ENCODE results near the gene SLC9C1.

SLC9C1 gene

DNA sequence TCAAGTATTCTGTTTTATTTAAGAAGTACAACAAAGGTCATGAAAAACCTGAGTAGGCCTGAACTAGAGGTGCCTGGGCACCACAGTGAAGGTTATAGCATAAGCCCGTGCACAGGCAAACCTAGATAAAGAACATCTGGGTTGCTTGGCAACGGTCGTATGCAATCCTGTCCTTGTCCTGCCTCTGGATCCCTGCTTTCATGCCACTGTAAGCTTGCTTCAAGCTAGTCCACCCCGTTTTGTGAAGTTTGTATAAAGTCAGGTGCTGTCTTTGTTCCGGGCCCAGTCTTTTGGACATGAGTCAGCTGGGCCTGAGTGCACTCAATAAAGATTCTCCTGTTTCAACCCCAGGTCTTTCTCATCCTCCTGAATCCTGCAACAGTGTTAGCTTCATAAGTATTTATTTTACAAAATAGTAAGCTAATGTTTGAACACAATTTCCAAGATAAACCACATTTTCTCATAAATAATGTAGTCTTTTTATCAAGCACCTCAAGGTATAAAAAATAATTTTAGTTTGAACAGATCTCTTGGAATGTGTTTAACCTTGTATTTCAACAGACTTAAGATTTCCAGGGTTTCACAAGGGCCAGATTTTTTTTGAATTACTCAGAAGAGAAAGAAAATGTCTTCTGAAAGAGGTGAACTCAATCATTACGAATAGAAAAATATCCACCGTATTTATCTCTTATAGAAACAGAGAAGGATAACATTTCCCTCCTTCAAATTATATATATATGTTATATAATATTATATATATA is 14.3 kb upstream of the SLC9C1 start:
- no peak overlapping the region for H3K4me3 ChIP-seq (ENCODE audit: low read depth, low read length)

DNA sequence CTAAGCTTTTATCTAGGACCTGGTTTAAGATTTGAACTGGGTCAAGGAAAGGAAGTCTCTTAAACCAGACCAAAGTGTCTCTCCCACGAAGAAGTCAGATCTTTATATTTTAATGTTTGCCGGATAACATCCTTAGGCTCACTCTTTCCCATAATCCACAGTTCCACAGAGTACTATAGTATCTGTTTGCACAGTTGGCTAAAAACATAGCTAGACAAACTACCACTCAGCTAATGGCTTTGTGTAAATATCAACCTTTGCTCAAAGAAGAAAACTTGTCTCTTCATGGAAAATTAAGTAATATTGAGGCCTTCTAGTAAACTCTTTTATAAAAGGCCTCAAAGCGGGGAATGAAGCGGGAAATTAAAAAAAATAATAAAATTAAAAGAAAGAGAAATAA is 13.5 kb upstream of the SLC9C1 start:
- no peak for DNase-seq (ENCODE audit: low read depth)
- no peak overlapping the region for H3K4me3 ChIP-seq (ENCODE audit: low read depth, low read length)

More for the DNA sequence above, 14.3 kb upstream of the SLC9C1 start:
- DNase-seq (ENCODE audit: low read depth), result no peak

DNA sequence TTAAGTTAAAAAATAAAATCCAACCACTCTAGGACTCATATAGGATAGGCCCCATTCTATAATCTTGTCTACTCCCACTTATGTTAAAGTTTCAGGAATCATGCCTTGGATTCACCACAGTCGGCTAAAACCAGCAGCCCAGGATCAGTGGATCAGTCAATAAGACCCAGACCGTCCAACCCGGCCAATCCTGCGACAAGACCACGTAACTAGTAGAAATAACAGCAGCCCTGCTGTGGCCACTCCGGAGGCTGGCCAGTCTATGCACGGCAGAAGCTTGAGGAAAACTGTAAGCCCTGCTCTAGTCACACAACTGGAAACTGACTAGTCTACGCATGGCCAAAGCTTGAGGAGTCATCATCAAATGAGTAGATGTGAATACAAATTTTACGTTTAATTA is 12.8 kb upstream of the SLC9C1 start:
- no peak for DNase-seq (ENCODE audit: low read depth)
- H3K4me3 ChIP-seq (ENCODE audit: low read depth, low read length), result no peak overlapping the region

DNA sequence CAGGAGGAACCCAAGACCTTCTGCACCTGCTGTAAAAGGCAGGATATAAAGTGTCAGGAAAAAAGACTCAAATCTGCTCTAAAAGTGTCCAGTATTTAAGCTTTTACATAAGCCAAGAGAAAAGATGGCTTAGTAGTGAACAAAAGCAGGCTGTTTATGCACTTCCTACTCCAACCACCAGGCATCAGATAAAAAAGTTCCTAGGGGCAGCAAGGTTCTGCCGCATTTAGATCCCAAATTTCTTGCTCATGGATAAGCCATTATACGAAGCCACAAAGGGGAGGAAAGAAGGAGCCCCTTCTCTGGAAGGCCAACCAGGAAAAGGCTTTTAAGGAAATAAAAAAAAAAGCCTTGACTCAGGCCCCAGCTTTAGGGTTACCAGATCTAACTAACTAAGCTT is 10.6 kb upstream of the SLC9C1 start:
- no peak overlapping the region for H3K4me3 ChIP-seq (ENCODE audit: low read depth, low read length)
- no peak for DNase-seq (ENCODE audit: low read depth)

DNA sequence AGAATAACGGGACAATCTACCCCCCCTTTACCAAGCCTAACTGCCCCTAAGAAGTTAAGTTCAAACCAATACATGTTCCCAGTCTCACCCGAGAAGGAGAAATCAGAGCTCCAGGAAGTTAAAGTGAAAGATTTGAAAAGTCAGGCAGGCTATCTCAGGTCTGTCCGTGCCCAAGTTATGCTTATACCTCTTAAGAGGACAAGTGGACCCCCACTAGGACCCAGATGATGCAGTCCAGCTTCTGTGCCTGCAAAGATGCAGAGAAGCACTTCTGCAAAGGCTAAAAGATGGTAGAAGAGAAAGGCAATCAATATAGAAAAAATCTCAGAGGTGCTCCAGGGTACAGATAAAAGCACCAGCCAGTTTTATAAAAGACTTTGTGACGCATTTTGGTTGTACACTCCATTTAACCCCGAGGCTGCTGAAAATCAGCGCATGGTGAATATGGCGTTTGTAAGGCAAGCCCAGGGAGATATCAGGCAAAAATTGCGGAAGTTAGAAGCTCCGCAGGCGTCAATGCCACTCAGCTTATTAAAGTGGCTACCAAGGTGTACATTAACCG is 9.8 kb upstream of the SLC9C1 start:
- peak overlapping the region; percentile 48 for H3K4me3 ChIP-seq (ENCODE audit: low read depth, low read length)
- no peak for DNase-seq (ENCODE audit: low read depth)

DNA sequence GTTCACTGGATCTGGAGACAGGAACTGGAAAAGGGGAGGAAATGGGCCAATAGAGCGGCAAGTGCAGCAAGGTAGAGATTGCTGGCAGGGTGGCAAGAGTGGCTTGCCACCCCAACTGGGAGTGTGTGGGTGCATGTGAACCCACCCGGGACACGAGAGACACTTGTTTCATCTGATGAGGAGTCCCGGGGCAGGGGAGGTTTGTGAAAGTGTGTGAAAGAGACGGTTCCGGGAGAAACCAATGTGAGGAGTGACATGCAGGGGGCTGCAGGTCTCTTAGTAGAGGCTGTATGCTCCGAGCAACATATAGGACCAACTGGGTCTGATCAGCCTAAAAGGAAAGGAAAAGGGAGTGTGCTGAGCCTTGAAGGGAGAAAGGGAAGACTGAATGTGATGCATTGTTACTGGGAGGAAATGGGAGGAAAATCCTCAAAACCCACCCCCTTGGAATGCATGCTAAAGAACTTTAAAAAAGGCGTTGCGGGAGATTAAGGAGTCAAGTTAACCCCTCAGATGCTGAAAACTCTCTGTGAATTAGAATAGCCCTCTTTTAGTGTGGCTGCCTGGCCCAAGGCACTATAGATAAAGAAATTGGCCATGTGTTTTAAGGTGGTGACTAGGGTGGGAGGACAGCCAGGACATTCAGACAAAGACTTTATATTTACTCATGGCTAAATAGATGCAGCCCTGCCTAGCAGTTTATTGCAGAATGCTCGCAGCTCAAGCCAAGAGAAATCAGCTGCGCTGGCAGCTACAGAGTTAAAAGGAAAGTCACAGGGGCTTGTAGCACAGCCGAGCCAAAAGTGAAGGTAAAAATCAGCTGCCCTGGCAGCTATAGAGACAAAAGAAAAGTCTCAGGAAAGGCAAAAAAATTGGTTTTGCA is 9.1 kb upstream of the SLC9C1 start:
- DNase-seq (ENCODE audit: low read depth), result no peak
- H3K4me3 ChIP-seq (ENCODE audit: low read depth, low read length), result peak overlapping the region; percentile 48

DNA sequence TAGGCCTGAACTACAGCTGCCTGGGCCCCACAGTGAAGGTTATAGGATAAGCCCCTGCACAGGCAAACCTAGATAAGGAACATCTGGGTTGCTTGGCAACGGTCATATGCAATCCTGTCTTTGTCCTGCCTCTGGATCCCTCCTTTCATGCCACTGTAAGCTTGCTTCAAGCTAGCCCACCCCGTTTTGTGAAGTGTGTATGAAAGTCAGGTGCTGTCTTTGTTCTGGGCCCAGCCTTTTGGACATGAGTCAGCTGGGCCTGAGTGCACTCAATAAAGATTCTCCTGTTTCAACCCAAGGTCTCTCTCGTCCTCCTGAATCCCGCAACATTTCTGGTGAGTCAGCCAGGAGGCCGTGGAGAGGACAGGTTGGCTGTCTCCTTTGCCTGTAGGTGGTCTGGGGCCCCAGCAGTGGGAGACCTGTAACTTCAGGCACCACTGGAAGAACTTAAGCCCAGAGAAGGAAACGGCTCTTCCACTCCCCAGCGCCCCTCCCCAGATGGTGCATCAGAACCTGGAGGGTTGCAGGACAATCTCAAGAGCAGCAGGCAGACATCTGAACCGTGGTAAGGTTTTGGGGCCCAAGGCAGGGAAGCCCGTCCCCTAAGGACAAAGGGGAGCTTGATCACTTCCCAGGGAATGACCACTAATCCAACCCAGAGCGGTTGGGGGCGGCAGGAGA is 8.3 kb upstream of the SLC9C1 start:
- no peak overlapping the region for H3K4me3 ChIP-seq (ENCODE audit: low read depth, low read length)
- no peak for DNase-seq (ENCODE audit: low read depth)

DNA sequence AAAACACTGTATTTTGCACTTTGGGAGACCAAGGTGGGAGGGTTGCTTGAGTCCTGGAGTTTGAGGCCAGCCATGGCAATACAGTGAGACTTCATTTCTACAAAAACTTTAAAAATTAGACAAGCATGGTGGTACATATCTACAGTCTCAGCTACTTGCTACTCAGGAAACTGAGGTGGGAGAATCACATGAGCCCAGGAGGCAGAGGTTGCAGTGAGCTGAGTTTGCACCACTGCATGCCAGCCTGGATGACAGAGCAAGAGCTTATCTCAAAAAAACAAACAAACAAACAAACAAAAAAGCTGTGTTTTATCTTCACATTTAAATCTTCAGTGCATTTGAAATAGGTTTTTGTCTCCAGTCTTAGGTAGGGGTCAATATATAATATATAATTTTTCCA is 4.8 kb upstream of the SLC9C1 start:
- H3K4me3 ChIP-seq (ENCODE audit: low read depth, low read length), result no peak overlapping the region
- DNase-seq (ENCODE audit: low read depth), result no peak

DNA sequence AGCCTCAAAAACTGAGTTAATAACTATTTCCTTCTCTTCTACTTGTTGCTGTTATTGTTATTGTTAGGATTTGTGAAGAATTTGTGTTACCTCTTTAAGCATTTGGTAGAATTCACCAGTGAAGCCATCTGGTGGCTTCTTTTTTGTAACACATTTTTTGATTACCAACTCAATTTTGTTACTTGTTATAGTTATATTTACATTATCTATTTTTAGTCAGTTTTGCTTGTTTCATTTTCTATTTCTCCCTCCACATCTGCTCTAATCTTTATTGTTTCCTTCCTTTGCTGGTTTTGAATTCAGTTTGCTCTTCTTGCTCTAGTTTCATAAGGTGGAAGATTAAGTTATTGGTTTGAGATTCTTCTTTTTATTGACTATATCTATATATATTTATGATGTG is 3.7 kb upstream of the SLC9C1 start:
- DNase-seq (ENCODE audit: low read depth), result no peak
- no peak overlapping the region for H3K4me3 ChIP-seq (ENCODE audit: low read depth, low read length)

DNA sequence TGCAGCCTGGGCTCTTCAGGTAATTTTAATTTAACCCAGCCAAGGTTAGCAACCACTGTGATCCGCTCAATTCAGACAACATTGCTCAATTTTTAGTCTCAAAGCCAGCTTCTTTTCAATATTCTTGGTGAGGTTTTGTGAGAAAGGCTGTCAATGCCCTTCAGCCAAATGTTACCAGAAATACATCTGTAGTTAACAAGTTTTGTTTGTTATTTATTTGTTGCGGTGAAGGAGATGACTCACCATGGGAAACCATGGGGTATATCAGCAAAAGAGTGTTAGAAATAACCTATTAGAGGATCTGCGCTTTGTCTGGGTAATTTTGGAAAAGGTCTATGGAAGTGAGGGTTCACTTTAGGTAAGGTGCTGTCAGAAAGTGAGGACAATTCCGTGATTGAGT is 5.0 kb downstream of the SLC9C1 start:
- no peak for DNase-seq (ENCODE audit: low read depth)
- no peak overlapping the region for H3K4me3 ChIP-seq (ENCODE audit: low read depth, low read length)

DNA sequence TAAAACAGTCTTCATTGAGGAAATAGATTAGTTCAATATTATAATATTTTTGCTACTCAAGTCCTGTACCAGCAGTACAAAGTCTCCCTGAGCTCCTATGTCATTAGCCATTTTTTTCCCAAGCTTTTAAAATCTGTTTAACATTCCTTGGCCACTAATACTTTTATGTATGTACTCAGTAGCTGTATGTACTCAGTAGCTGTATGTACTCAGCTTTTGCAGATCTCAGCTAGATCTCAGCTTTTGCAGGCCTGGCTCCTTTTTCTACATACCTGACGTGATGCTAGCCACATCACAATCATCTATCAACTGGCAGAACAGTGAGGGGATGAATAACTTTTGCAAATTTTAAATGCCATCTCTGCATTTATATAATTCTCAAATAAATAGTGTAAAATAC is 13.8 kb downstream of the SLC9C1 start:
- no peak for DNase-seq (ENCODE audit: low read depth)
- H3K4me3 ChIP-seq (ENCODE audit: low read depth, low read length), result no peak overlapping the region

DNA sequence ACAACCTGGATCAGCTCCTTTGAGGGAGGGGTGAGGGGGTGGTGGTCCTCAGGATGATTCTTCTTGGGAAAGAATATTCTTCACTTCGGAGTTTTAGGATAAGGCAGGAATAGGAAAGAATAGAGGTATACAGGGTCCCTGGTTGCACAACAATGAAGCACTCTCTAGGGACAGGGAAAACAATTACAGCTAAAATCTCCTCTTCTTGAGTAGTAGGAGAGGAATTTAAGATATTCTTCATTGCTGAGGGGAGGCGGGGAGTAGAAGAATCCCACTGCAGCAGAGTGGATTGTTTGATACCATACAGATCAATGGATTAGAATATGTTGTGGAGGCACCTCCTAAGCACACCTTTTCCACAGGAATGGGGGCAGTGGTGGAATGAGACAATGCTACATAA is 20.5 kb downstream of the SLC9C1 start:
- H3K4me3 ChIP-seq (ENCODE audit: low read depth, low read length), result no peak overlapping the region
- DNase-seq (ENCODE audit: low read depth), result no peak

DNA sequence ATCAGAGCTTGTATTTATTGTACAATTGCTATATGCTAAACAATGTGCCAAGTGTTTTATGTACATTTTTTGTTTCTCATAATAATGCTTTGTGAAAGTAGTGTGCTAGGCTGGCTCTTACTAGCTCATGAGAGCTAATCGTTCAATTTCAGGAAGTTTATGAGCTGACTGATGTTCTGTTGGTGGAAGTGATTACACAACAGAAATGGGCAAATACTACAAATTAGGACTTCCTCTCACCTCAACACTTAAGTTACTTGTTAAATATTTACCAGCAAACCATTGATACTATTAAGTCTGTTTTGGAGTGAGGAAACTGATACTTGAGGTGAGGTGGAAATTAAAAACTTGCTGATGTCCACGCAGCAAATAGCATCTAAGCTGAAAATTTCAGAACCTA is 32.3 kb downstream of the SLC9C1 start:
- no peak overlapping the region for H3K4me3 ChIP-seq (ENCODE audit: low read depth, low read length)
- no peak for DNase-seq (ENCODE audit: low read depth)

DNA sequence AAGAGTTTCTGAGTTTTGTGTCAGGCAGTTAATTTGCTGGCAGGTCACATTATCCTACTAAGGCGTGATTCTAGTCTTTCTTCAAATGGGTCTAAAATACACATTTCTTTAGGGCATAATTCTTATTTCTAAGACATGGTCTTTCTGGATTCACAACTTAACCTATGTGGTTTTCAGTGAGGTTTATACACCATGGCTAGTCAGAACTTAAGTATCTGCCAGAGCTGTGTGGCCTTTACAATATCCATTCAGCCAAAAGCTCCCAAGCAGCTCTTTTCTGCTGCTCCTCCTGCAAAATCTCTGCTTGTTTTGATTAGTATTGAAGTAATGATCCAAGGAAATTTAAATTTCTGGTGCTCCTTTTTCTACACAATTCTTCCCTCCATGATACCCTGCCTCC is 33.5 kb downstream of the SLC9C1 start:
- DNase-seq (ENCODE audit: low read depth), result no peak
- no peak overlapping the region for H3K4me3 ChIP-seq (ENCODE audit: low read depth, low read length)

DNA sequence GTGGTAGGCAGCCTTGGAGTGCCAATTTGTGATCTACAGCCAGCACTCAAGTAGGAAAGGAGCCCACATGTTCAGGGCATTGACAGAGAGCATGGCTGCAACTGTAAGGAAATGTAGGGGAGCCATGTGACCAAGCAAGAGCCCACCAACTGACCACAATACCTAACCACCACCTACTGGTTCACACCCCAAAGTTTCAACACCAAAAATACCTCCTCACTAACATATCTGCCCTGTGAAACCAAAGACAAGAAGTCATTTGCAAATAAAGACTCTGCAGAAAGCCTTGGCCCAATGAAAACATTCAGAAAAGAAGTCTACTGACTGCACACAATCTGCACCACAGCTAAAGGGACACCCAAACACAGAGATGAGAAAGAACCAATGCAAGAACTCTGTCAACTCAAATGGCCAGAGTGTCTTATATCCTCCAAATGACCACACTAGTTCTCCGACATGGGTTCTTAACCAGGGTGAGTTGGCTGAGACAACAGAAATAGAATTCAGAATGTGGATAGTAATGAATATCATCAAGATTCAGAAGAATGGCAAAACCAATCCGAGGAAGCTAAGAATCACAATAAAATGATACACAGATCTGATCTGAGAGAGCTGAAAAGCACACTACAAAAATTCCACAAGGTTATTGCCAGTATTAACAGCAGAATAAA is 40.6 kb downstream of the SLC9C1 start:
- no peak overlapping the region for H3K4me3 ChIP-seq (ENCODE audit: low read depth, low read length)
- no peak for DNase-seq (ENCODE audit: low read depth)

DNA sequence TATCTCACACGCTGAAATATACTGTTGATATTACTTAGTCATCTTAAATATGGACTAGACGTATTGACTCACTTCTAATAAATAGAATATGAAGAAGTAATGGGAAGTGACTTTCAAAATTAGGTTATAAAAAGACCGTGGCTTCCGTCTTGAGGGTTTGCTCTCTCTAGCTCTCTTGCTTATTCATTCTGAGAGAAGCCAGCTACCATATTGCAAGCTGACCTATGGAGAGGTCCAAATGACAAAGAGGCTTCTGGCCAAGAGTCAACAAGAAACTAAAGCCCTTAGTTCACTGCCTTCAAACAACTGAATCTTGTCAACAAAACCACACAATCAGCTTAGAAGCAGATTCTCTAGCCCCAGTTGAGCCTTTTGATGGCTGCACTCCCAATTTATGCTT is 46.1 kb downstream of the SLC9C1 start:
- DNase-seq (ENCODE audit: low read depth), result no peak
- no peak overlapping the region for H3K4me3 ChIP-seq (ENCODE audit: low read depth, low read length)

DNA sequence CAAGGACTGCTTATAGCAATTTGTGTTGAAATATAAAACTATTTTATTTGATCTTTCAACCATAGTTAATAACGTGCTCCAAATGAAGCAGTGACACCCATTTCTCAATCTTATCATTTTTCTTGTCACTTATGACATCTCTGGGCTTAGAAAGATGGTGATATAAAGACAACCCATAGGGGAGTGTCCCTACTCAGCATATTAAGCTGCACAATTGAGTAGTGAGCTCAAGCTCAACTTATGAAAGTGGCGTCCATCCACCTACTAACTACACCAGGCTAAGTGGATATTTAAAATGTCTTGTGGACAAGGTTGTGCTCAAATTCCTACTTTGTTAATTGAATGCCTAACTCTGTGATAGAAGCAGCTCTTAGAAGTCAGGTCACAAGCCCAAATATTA is 46.7 kb downstream of the SLC9C1 start:
- H3K4me3 ChIP-seq (ENCODE audit: low read depth, low read length), result no peak overlapping the region
- DNase-seq (ENCODE audit: low read depth), result no peak

DNA sequence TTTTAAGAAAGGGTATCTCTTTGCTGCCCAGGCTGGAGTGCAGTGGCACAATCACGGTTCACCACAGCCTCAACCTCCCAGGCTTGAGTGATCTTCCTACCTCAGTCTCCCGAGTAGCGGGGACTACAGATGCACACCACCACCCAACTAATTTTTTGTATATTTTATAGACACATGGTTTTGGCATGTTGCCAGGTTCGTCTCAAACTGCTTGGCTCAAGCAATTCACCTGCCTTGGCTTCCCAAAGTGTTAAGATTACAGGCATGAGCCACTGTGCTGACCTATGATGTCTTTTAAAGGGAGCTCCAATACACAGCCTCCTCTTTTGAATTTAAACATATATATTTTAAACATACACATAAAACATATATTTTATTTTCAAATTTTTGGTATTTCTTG is 60.9 kb downstream of the SLC9C1 start:
- no peak overlapping the region for H3K4me3 ChIP-seq (ENCODE audit: low read depth, low read length)
- DNase-seq (ENCODE audit: low read depth), result no peak

DNA sequence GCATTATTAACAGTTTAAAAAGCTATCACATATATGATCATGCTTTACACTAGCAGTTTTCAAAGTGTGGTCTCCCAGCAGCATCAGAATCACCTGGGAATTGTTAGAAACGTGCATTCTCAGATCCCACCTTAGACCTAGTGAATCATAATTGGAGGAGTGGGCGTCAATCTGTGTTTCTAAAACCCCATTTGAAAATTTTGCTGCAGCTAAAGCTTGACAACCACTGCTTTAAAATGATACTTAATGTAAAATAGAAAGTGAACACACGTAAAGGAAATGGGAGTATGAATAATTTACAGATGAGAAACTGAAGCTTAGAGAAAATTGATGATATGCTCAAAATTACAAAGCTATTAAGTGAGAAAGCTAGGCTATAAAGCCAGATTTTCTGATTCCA is 62.3 kb downstream of the SLC9C1 start:
- no peak overlapping the region for H3K4me3 ChIP-seq (ENCODE audit: low read depth, low read length)
- no peak for DNase-seq (ENCODE audit: low read depth)

DNA sequence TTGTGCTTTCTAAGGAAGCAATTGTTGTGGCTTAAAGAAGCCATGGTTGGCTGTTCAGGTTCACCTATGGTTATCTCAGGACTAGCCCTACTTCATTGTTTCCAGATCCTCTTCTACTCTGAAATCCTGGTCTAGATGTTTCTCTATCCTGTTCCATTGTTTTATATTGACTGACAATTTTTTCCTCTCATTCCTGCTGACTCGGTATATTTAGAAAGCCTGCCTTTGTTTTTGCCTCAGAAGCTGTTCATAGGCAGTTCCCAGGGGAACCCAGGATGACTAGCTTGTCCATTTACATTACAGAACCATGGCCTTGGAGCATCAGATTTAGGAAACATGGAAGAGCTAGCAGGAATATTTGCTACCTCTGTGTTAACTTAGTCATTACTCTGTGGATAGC is 64.0 kb downstream of the SLC9C1 start:
- no peak overlapping the region for H3K4me3 ChIP-seq (ENCODE audit: low read depth, low read length)
- no peak for DNase-seq (ENCODE audit: low read depth)
